Measurements from ENCODE around the gene JUND. TPM values are rescaled to one million over a fixed set of nuclear protein-coding genes. Genes with fewer than 3 reads are reported as not detected.

JUND gene
- total and polyA plus RNA-seq, 4 donors, result 161 to 290 (median 207) TPM

DNA sequence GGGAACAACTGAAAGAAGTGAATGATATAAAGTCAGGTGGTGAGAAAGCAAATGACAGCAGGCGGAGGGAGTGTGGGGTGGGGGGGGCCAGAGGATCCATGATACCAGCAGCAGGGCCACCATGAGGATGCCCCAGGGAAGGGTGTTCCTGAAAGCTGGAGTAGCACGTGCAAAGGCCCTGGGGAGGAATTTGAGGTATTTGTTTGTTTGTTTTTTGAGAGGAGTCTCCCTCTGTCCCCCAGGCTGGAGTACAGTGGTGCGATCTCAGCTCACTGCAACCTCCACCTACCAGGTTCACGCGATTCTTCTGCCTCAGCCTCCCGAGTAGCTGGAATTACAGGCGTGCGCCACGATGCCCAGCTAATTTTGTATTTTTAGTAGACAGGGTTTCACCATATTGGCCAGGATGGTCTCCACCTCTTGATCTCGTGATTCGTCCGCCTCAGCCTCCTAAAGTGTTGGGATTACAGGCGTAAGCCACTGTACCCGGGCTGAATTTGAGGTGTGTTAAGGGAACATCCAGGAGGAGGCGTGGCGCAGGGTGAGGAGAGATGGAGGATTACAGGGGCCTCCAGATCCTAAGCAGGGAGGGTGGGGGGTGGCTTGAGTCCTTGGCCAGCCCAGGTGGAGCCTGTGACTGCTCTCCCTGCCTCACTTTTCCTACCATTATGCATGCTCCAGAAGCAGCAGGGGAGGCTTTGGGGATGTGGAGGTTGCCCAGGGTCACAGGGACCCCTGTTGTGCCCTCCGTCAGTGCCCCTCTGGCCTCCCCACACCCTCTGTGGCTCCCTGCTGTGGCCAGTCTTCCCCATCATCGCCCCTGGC, 12.4 kb upstream of the JUND start:
- Histone ChIP-seq H3K9me3 (ENCODE audit: control insufficient read depth in 4 of 4, insufficient read depth in 3 of 4, low read length in 3 of 4) (no peaks in the 10 kb centered on the region), H3K9ac (ENCODE audit: insufficient read depth in 1 of 2, low read length in 2 of 2) (peak overlapping the region in 1 of 2 donors; percentile 70), H3K4me1 (ENCODE audit: control insufficient read depth in 5 of 5, insufficient read depth in 5 of 5, low read length in 5 of 5) (peaks cover 0 to 26% (median 6%) of the 10 kb centered on the region in 5 donors), H3K4me3 (no peak overlapping the region), H3K27ac (ENCODE audit: low read depth in 1 of 2, low read length in 1 of 2) (peak overlapping the region; percentile 96), H3K36me3 (ENCODE audit: control insufficient read depth in 4 of 4, insufficient read depth in 4 of 4, low read length in 4 of 4) (no peaks in the 10 kb centered on the region), H3K27me3 (ENCODE audit: control insufficient read depth in 3 of 3, insufficient read depth in 3 of 3, low read length in 2 of 3) (no peaks in the 10 kb centered on the region)
- no peak for ATAC-seq (ENCODE audit: insufficient read depth, low FRiP score)
- no peak for DNase-seq
- WGBS, 2 donors, result 75 to 78% methylated on average over 18 of the region's 18 CpGs
- TF ChIP-seq, protein P1, sequence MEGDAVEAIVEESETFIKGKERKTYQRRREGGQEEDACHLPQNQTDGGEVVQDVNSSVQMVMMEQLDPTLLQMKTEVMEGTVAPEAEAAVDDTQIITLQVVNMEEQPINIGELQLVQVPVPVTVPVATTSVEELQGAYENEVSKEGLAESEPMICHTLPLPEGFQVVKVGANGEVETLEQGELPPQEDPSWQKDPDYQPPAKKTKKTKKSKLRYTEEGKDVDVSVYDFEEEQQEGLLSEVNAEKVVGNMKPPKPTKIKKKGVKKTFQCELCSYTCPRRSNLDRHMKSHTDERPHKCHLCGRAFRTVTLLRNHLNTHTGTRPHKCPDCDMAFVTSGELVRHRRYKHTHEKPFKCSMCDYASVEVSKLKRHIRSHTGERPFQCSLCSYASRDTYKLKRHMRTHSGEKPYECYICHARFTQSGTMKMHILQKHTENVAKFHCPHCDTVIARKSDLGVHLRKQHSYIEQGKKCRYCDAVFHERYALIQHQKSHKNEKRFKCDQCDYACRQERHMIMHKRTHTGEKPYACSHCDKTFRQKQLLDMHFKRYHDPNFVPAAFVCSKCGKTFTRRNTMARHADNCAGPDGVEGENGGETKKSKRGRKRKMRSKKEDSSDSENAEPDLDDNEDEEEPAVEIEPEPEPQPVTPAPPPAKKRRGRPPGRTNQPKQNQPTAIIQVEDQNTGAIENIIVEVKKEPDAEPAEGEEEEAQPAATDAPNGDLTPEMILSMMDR (IDR thresholded peaks at IDR 0.05; ENCODE audit: control extremely low read depth, extremely low read depth), result no peak

DNA sequence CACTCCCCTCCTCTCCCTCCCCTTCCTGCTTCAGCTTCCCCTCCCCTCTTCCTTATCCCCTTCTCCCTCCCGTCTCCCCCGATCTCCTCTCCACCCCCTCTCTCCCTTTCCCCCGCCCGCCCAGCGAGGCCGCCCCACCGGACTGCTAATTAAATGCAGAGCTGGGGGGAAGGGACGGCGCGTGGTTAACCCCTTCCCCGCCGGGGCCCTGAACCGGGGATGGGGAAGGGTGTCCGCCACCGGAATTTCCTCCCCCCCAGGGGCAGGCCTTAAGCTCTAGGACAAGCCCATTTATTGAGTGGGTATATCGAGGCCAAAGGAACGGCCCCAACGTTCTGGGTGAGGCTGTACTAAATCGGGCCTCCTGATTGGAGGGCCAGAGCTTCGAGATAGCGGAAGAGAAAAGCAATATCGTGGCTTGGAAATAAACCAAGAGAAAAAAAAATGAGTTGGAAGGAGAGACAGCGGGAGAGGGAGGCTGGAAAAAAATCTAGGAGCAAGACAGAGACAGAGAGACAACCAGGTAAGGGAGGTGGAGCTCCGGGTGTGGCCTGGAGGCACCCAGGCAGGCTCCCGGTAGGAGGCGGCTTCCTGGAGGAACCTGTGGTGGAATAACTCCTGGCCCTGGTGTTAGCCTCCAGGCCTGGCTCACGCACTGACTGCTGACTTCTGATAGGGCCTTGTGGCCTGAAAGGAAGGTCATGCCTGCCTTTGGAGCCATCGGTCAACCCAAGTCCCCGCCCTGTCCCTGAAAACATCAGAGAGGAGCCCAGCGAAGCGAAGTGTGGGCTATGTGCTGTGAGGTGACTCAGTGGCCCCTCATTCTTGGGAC, 11.6 kb upstream of the JUND start:
- TF ChIP-seq, protein P1 (IDR thresholded peaks at IDR 0.05; ENCODE audit: control extremely low read depth, extremely low read depth), result no peak
- Histone ChIP-seq H3K4me3 (peak overlapping the region; percentile 69), H3K36me3 (ENCODE audit: control insufficient read depth in 4 of 4, insufficient read depth in 4 of 4, low read length in 4 of 4) (no peaks in the 10 kb centered on the region), H3K9ac (ENCODE audit: insufficient read depth in 1 of 2, low read length in 2 of 2) (peak overlapping the region; percentile 70 to 76), H3K27ac (ENCODE audit: low read depth in 1 of 2, low read length in 1 of 2) (peak overlapping the region; percentile 96), H3K4me1 (ENCODE audit: control insufficient read depth in 5 of 5, insufficient read depth in 5 of 5, low read length in 5 of 5) (peaks cover 0 to 30% (median 6%) of the 10 kb centered on the region in 5 donors), H3K27me3 (ENCODE audit: control insufficient read depth in 3 of 3, insufficient read depth in 3 of 3, low read length in 2 of 3) (no peaks in the 10 kb centered on the region), H3K9me3 (ENCODE audit: control insufficient read depth in 4 of 4, insufficient read depth in 3 of 4, low read length in 3 of 4) (no peaks in the 10 kb centered on the region)
- DNase-seq (peak; percentile 94 to 96 (median 95)), ATAC-seq (ENCODE audit: insufficient read depth, low FRiP score) (peak; percentile 39)
- WGBS, 2 donors, result 9 to 12% methylated on average over 29 to 31 of the region's 31 CpGs

DNA sequence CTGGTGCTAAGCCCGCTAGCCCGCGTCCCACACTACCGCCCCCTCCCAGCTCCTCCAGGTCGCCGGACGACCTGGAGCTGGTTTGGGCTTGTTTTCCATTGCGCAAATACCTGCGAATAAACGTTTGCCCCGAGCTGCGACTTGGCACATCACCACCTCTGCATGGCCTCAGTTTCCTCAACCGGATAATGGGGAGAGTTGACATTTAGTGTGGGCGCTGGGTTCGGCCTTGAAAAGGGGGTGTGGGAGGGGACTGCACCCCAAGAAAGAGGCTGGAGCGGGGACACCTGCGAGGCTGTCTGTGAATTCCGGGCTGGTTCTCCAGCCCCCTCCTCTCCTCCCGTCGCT, 11.0 kb upstream of the JUND start:
- DNase-seq (no peak), ATAC-seq (ENCODE audit: insufficient read depth, low FRiP score) (no peak)
- TF ChIP-seq, protein P1 (IDR thresholded peaks at IDR 0.05; ENCODE audit: control extremely low read depth, extremely low read depth), result no peak
- Histone ChIP-seq H3K27ac (ENCODE audit: low read depth in 1 of 2, low read length in 1 of 2) (peak overlapping the region; percentile 96), H3K4me1 (ENCODE audit: control insufficient read depth in 5 of 5, insufficient read depth in 5 of 5, low read length in 5 of 5) (peaks cover 0 to 33% (median 6%) of the 10 kb centered on the region in 5 donors), H3K9me3 (ENCODE audit: control insufficient read depth in 4 of 4, insufficient read depth in 3 of 4, low read length in 3 of 4) (no peaks in the 10 kb centered on the region), H3K27me3 (ENCODE audit: control insufficient read depth in 3 of 3, insufficient read depth in 3 of 3, low read length in 2 of 3) (no peaks in the 10 kb centered on the region), H3K4me3 (peak overlapping the region; percentile 69), H3K9ac (ENCODE audit: insufficient read depth in 1 of 2, low read length in 2 of 2) (peak overlapping the region; percentile 57 to 76), H3K36me3 (ENCODE audit: control insufficient read depth in 4 of 4, insufficient read depth in 4 of 4, low read length in 4 of 4) (no peaks in the 10 kb centered on the region)
- 0% methylated on average over 20 of the region's 20 CpGs for WGBS, 2 donors
